GM12874 (cell line): ENCODE data around the gene ZC3H13.

Experiments
- TF ChIP-seq, protein P1 (sequence below): IDR thresholded peaks from 2 replicates; pipeline ENCODE4 v1.5.1; 2011; ENCODE audit warnings: low read depth, mild to moderate bottlenecking, control low read depth, low read length, moderate library complexity; ENCODE audit not compliant: insufficient read depth

The ZC3H13 gene

DNA sequence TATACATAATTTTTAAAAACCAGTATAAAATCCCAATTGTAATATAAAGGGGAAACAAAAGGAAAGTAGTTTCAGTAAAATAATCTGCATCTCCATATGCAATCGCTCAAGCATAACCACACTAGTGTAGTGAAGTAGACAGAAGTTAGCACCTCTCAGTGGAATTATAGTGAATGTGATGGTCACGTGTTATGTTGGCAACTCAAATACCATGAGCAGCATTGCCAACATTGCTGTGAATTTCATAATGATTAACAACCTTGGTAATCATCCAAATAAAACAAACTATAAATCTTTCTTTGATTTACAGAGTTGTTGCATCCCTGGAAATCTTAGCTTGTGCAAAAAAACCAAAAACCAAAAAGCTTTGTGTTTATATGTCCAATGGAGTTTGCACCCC lies 123.7 kb downstream of the ZC3H13 start:
- TF ChIP-seq, protein P1, sequence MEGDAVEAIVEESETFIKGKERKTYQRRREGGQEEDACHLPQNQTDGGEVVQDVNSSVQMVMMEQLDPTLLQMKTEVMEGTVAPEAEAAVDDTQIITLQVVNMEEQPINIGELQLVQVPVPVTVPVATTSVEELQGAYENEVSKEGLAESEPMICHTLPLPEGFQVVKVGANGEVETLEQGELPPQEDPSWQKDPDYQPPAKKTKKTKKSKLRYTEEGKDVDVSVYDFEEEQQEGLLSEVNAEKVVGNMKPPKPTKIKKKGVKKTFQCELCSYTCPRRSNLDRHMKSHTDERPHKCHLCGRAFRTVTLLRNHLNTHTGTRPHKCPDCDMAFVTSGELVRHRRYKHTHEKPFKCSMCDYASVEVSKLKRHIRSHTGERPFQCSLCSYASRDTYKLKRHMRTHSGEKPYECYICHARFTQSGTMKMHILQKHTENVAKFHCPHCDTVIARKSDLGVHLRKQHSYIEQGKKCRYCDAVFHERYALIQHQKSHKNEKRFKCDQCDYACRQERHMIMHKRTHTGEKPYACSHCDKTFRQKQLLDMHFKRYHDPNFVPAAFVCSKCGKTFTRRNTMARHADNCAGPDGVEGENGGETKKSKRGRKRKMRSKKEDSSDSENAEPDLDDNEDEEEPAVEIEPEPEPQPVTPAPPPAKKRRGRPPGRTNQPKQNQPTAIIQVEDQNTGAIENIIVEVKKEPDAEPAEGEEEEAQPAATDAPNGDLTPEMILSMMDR = no peak

DNA sequence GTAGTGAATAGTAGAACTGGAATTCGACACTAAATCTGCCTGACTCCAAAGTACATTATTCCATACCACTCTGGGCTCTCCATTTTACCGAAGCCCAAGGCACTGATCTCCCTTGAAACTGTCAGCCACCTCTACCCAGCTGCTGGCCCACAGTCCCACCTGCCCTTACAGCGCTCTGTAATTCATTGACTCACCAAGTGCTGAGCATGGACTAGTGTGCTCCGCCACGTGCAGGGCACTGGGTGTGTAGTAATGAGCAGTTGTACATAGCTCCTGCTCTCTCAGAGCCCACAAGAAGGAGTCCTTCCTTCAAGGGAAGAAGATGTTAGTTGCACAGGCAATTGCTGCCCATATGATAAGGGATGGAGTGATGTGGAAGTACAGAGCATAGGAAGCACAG lies 124.4 kb downstream of the ZC3H13 start:
- TF ChIP-seq, protein P1 = no peak

DNA sequence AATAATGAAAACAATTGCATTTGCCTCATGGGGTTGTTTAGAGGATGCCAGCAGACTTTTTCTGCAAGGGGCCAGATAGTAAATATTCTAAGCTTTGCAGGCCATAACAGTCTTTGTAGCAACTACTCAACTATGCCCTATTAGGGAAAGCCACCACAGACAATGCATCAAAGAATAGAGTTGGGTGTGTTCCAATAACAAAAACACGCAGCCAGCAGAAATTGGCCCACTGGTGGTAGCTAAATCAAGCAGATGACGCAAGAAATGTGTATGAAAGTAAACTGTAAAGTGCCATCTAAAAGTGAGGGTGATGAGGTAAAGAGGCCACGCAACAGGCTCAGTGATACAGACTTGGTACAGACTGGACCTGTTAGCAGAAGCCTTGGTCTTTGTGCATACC lies 125.8 kb downstream of the ZC3H13 start:
- TF ChIP-seq, protein P1 = no peak

DNA sequence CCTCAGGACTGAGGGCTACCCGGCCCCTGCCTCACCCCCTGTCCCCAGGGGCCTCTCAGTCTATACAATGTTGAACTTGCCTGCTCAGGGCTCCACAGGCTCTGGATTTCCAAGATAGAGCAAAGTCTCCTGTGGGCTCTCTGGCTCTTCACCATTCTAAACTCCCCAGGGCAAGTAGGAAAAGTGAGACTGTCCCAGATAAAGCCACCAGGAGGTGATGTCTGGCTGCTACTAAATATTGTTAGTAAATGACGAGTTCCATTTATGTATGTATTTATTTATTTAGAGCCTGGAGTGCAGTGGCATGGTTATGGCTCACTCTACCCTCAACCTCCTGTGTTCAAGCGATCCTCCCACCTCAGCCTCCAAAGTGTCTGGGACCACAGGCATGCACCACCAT lies 127.4 kb downstream of the ZC3H13 start:
- TF ChIP-seq, protein P1 = no peak

DNA sequence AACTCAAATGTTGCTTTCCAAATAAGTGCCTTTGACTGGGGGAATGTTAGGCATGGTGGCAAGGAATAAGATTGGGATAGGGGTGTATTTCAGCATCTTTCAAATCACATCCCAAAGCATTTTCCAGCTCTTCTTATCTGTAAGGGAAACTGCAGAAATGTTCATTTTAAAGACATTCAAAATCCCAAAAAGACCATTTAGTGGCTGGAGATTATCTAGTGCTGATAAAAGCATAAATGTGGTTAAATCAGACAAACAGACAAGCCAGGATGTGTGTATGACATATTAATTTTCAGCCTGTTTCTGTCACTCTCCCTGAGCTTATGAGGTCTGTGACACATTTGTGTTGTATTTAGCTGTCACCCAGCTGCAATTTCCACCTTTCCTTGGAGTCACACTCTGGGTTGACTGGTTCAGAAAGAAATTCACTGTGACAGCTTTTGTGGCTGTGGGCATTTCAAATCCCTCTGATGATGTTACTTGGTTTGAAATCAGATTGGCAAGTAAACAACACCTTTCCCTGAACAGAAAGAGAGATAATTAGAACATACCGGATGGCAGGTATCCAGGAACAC lies 131.3 kb downstream of the ZC3H13 start:
- TF ChIP-seq, protein P1 = no peak

DNA sequence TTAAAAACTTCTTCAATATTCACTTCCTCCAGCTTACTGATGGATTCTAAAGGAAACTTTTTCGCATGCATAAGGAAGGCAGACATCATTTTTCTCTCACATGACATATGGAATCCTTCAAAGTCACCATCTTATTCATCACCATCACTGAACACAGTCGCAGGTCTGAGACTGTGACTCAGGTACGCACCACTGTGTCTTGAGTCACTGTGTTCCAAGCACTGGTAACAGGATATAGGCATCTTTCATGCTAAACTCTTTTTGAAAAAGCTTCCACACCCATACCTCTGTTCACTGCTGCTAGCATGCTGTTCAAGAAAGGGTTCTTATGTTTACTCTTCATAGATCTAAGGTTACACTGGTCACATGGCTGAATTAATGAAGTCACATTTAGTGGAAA lies 133.9 kb downstream of the ZC3H13 start:
- TF ChIP-seq, protein P1 = no peak

DNA sequence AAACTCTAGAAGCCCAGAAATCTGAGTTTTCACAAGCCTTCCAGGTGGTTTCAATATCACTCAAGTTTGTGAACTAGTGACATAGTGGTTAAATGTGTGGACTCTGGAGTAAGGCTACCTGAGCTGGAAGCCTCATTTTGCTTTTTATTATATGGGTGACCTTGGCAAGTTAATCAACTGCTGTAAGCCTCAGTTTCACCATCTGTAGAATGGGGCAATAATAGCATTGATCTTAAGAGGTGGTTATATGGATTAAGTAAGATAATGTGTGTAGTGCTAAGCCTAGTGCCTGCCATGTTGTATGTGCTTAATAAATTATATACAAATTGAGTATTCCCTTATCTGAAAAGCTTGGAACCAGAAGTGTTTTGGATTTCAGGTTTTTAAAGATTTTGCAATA lies 135.5 kb downstream of the ZC3H13 start:
- TF ChIP-seq, protein P1 = no peak
